ENCODE results near the gene FABP7.

The FABP7 gene

GRCh38 chr6:122788663-122789181 is 9.2 kb downstream of the FABP7 start:
- no peaks in the 10 kb centered on the region for H3K4me1 ChIP-seq
- no peaks in the 10 kb centered on the region for H3K9me3 ChIP-seq
- no peak for DNase-seq
- H3K4me3 ChIP-seq (ENCODE audit: low read depth, low read length): peak overlapping the region; percentile 88
- no peaks in the 10 kb centered on the region for H3K36me3 ChIP-seq
- H3K27me3 ChIP-seq: no peaks in the 10 kb centered on the region
- no peak for TF ChIP-seq CTCF (IDR thresholded peaks at IDR 0.05; ENCODE audit: low read depth, low read length)

DNA sequence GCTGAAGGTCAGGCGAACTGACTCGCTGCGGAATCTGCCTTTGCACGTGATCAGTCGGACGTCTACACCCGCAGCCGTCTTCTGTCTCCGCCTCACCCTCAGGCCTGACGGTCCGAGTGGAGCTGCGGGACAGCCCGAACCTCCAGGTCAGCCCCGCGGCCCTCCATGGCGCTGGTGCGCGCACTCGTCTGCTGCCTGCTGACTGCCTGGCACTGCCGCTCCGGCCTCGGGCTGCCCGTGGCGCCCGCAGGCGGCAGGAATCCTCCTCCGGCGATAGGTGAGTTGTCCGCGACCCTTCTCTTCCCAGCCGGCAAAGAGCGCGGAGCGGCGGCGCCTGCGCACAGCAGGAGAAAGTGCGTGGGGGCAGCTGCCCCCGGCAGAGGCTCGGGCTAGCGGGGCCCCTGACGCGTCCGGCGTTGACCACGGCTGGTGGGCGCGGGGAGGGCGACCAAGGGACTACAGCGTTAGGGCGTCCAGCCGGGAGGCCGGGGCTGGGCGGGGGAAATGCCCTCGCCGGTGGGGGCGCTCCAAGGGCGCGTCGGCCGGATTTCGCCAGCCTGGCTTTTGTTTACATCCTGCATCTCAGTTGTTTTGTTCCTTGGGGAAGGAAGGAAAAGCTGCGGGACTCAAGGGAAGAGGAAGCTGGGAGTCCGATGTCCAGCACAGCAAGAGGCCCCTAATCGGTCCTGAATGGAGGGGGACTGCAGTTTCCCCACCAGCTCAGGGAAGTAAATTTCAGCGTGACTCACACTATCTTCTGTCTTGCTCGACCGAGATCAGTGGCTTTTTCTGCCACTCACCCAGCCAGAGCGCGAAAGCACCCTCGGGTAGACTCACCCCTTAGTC is 9.9 kb downstream of the FABP7 start, which contains the start of gene SMPDL3A:
TSS of gene SMPDL3A (plus strand) at position 77 of the 846 bp plus-strand sequence. CDS start at position 166, 89 bp downstream.
- no peaks in the 10 kb centered on the region for H3K9me3 ChIP-seq
- TF ChIP-seq CTCF (IDR thresholded peaks at IDR 0.05; ENCODE audit: low read depth, low read length): peak; percentile 45
- peak; percentile 75 for DNase-seq
- H3K36me3 ChIP-seq: no peaks in the 10 kb centered on the region
- peak within 1 kb of the TSS; percentile 88 for H3K4me3 ChIP-seq (ENCODE audit: low read depth, low read length)
- H3K4me1 ChIP-seq: no peaks in the 10 kb centered on the region
- H3K27me3 ChIP-seq: no peaks in the 10 kb centered on the region

DNA sequence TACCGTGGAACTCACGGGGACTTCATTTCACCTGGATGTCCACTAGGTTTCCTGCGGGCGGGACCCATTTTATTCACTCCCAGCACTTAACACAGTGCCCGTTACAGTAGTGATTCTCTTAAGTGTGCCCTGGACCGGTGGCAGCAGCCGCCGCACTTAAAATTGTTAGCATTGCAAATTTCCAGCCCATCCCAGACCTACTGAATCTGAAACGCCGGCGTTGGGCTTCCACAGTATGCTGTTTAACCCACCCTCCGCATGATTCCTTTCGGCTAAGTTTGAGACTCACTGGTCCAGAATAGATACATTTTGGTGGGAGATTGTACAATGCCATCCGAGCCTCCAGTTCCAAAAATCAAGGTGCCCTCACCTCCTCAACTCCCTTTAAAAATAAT is 10.5 kb downstream of the FABP7 start:
- no peak for TF ChIP-seq CTCF (IDR thresholded peaks at IDR 0.05; ENCODE audit: low read depth, low read length)
- DNase-seq: no peak
- Histone ChIP-seq H3K4me1 (no peaks in the 10 kb centered on the region), H3K9me3 (no peaks in the 10 kb centered on the region), H3K27me3 (no peaks in the 10 kb centered on the region), H3K4me3 (ENCODE audit: low read depth, low read length) (peak overlapping the region; percentile 88), H3K36me3 (no peaks in the 10 kb centered on the region)

DNA sequence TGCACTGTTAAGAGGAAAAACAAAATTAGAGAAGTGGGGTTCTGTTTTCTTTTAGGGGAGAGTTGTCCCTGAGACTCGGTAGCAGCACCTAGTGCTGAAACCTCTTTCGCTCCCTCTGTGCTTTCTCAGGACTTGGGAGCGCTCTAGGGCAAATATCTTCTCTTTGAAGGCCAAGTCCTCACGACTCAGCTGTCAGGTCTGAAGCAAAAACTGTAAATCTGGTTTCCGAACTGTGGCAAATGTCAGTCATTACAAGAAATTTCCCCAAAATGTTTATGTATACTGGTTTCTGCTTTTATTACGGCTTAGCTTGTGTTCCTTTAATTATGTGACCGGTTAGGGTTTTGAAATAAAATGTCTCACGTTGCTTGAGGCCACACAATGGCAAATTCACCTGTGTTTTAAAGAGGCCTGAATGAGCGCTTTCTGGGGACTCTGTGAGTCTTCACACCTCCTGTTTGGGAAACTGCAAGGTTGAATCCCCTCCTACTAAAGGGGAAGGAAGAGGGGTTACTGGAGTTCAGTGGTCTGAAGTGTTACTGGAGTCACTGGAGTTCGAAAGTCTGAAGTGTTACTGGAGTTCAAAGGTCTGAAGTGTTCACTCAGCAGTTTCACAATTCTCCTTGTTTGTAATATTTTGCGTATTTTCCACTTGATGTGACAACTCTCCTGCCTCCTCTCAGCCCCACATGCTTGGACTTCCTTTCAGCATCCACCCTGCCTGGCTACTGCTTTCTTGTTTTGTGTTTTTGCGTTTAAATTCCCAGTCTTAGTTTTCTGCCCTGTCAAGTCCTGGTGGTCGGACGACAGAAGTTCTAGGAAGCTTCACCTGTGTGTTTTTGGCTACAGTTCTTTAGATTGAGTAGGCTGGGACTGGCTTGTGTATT is 11.2 kb downstream of the FABP7 start:
- H3K9me3 ChIP-seq: no peaks in the 10 kb centered on the region
- H3K4me1 ChIP-seq: no peaks in the 10 kb centered on the region
- H3K36me3 ChIP-seq: no peaks in the 10 kb centered on the region
- no peak; the same call in 1 of the 2 replicates for TF ChIP-seq CTCF (IDR thresholded peaks at IDR 0.05; ENCODE audit: low read depth, low read length)
- no peaks in the 10 kb centered on the region for H3K27me3 ChIP-seq
- no peak for DNase-seq
- H3K4me3 ChIP-seq (ENCODE audit: low read depth, low read length): peak overlapping the region; percentile 88

- Histone ChIP-seq H3K9me3 (no peaks in the 10 kb centered on the region), H3K4me1 (no peaks in the 10 kb centered on the region), H3K27me3 (no peaks in the 10 kb centered on the region), H3K4me3 (ENCODE audit: low read depth, low read length) (no peak overlapping the region), H3K36me3 (no peaks in the 10 kb centered on the region)
- no peak for TF ChIP-seq CTCF (IDR thresholded peaks at IDR 0.05; ENCODE audit: low read depth, low read length)
- no peak for DNase-seq
These were observed 11.8 kb downstream of the FABP7 start for GRCh38 chr6:122791310-122791679.

All from BE2C (cell line).